SK-N-MC (cell line): ENCODE data around the gene SMIM41.

Experiments used
- EZH2 ChIP-seq: fragments of 200-600 bp; sonication (generic); IDR thresholded peaks from one replicate; pipeline ENCODE4 v1.6.1; 2017; ENCODE audit warnings: antibody characterized with exemption
- POLR2AphosphoS5 ChIP-seq: IDR thresholded peaks from 2 replicates; pipeline ENCODE4 v1.6.1; 2012; ENCODE audit warnings: mild to moderate bottlenecking, low read depth, low read length, borderline replicate concordance

- TF ChIP-seq EZH2: no peak
- TF ChIP-seq POLR2AphosphoS5: no peak
Measured at GRCh38 chr12:52146822-52147366, 67.4 kb downstream of the SMIM41 start.
